Activated naive CD4-positive, alpha-beta T cell treated with Interleukin-2 at 50 U/mL for 16 hours (primary cell): Measurements from ENCODE around the gene GLDC.

Source experiments
- DNase-seq: peaks from one replicate; pipeline ENCODE4 v3.0.0-alpha.2; 2020

The GLDC gene

GRCh38 chr9:6489099-6489498 lies 156.4 kb downstream of the GLDC start:
- DNase-seq, result no peak

GRCh38 chr9:6488395-6488794 lies 157.1 kb downstream of the GLDC start:
- DNase-seq, result no peak

- no peak for DNase-seq
Measured at GRCh38 chr9:6484210-6484609, 161.3 kb downstream of the GLDC start.
